Neural cell (in vitro differentiated cells): ENCODE measurements around the gene ZDHHC14. TPM values are rescaled to one million over a fixed set of nuclear protein-coding genes. Genes with fewer than 3 reads are reported as not detected.

Experiments
- H2AFZ ChIP-seq: fragments of 200-600, 300-800 bp; sonication (generic), shearing (Covaris generic); 2 replicates; pipeline ENCODE4 v1.6.0; 2014; ENCODE audit warnings: low read depth, mild to moderate bottlenecking, antibody characterized with exemption, low read length, moderate library complexity
- H3F3A ChIP-seq: fragments of 200-600 bp; shearing (Covaris generic); 2 replicates; pipeline ENCODE4 v1.6.1; 2016; ENCODE audit warnings: mild to moderate bottlenecking, moderate library complexity, mixed read lengths, antibody characterized with exemption, low read length; ENCODE audit not compliant: insufficient read depth, poor library complexity, severe bottlenecking
- H3K27ac ChIP-seq: fragments of 200-600, 300-800 bp; sonication (generic), shearing (Covaris generic); 2 replicates; pipeline ENCODE4 v1.5.1; 2014; ENCODE audit warnings: mild to moderate bottlenecking, low read length, moderate library complexity
- H3K27me3 ChIP-seq: fragments of 300-800, 200-600 bp; sonication (generic), shearing (Covaris generic); 2 replicates; pipeline ENCODE4 v1.6.0; 2014; ENCODE audit warnings: mild to moderate bottlenecking, low read depth, low read length, moderate library complexity; ENCODE audit not compliant: insufficient read depth
- H3K36me3 ChIP-seq: fragments of 300-800, 200-600 bp; sonication (generic), shearing (Covaris generic); 2 replicates; pipeline ENCODE4 v1.5.1; 2014; ENCODE audit warnings: mild to moderate bottlenecking, antibody characterized with exemption, low read length, moderate library complexity; ENCODE audit not compliant: insufficient read depth
- H3K4me2 ChIP-seq: fragments of 300-800, 200-600 bp; sonication (generic), shearing (Covaris generic); 2 replicates; pipeline ENCODE4 v1.6.0; 2014; ENCODE audit warnings: mild to moderate bottlenecking, low read length
- H3K4me3 ChIP-seq: fragments of 300-800, 200-600 bp; sonication (generic), shearing (Covaris generic); 2 replicates; pipeline ENCODE4 v1.5.1; 2014; ENCODE audit warnings: mild to moderate bottlenecking, low read length, moderate library complexity
- H3K79me2 ChIP-seq: fragments of 200-600 bp; shearing (Covaris generic); replicated peaks from 2 replicates; pipeline ENCODE4 v1.6.0; 2014; ENCODE audit warnings: mild to moderate bottlenecking, low read length, moderate library complexity; ENCODE audit not compliant: insufficient read depth
- H3K9ac ChIP-seq: fragments of 300-800, 200-600 bp; sonication (generic), shearing (Covaris generic); 2 replicates; pipeline ENCODE4 v1.6.1; 2016; ENCODE audit warnings: mild to moderate bottlenecking, low read length, mixed read lengths
- H3K9me2 ChIP-seq: fragments of 200-600 bp; shearing (Covaris generic); 2 replicates; pipeline ENCODE4 v1.6.1; 2016; ENCODE audit warnings: mild to moderate bottlenecking, low read length, mixed read lengths; ENCODE audit not compliant: insufficient read depth
- H3K9me3 ChIP-seq: fragments of 200-600, 300-800 bp; sonication (generic), shearing (Covaris generic); 2 replicates; pipeline ENCODE4 v1.6.1; 2016; ENCODE audit warnings: mild to moderate bottlenecking, mixed run types, low read length, moderate library complexity, mixed read lengths
- H4K20me1 ChIP-seq: fragments of 200-600 bp; shearing (Covaris generic); 2 replicates; pipeline ENCODE4 v1.6.1; 2016; ENCODE audit warnings: mild to moderate bottlenecking, mixed run types; ENCODE audit not compliant: insufficient read depth
- CTCF ChIP-seq: fragments of 450-650 bp; IDR thresholded peaks from 2 replicates; pipeline ENCODE4 v1.5.1; 2014; ENCODE audit warnings: antibody characterized with exemption, mild to moderate bottlenecking, moderate library complexity; ENCODE audit not compliant: poor library complexity, severe bottlenecking
- EP300 ChIP-seq: fragments of 450-650 bp; conservative IDR thresholded peaks from 2 replicates; pipeline ENCODE4 v1.6.1; 2014; ENCODE audit warnings: antibody characterized with exemption, mild to moderate bottlenecking, moderate library complexity; ENCODE audit not compliant: poor library complexity, severe bottlenecking
- EZH2 ChIP-seq: fragments of 200-600, 300-800 bp; shearing (Covaris generic), sonication (generic); IDR thresholded peaks from 2 replicates; pipeline ENCODE4 v1.6.1; 2014; ENCODE audit warnings: antibody characterized with exemption, low read length, borderline replicate concordance, mild to moderate bottlenecking; ENCODE audit not compliant: insufficient read depth, poor library complexity, severe bottlenecking
- MXI1 ChIP-seq: fragments of 450-650 bp; conservative IDR thresholded peaks from 2 replicates; pipeline ENCODE4 v1.6.1; 2014; ENCODE audit warnings: antibody characterized with exemption, mild to moderate bottlenecking; ENCODE audit not compliant: poor library complexity, severe bottlenecking
- POLR2AphosphoS5 ChIP-seq: IDR thresholded peaks from 2 replicates; pipeline ENCODE4 v1.6.1; 2012
- RAD21 ChIP-seq: fragments of 450-650 bp; conservative IDR thresholded peaks from 2 replicates; pipeline ENCODE4 v1.6.1; 2014; ENCODE audit warnings: antibody characterized with exemption, mild to moderate bottlenecking, moderate library complexity
- SMC3 ChIP-seq: fragments of 450-650 bp; conservative IDR thresholded peaks from 2 replicates; pipeline ENCODE4 v1.6.1; 2014; ENCODE audit warnings: antibody characterized with exemption, mild to moderate bottlenecking, moderate library complexity; ENCODE audit not compliant: poor library complexity
- TAF1 ChIP-seq: IDR thresholded peaks from 2 replicates; pipeline ENCODE4 v1.6.1; 2012; ENCODE audit warnings: low read depth
- polyA plus RNA-seq: library from polyadenylated mRNA; depleted of rRNA; stranded (reverse); fragments of >200 nt; gene quantifications from 2 replicates; pipeline ENCODE4 v1.2.3, GENCODE V29; 2014
- TF ChIP-seq, protein P1 (sequence below): IDR thresholded peaks from 2 replicates; pipeline ENCODE4 v1.6.1; 2012; ENCODE audit warnings: borderline replicate concordance

Gene ZDHHC14
- polyA plus RNA-seq, 1 donor from 2014 or later: 4.1 TPM

- Histone ChIP-seq H3K27ac (no peak overlapping the region), H3K4me3 (no peak overlapping the region)
- TF ChIP-seq, protein P1, sequence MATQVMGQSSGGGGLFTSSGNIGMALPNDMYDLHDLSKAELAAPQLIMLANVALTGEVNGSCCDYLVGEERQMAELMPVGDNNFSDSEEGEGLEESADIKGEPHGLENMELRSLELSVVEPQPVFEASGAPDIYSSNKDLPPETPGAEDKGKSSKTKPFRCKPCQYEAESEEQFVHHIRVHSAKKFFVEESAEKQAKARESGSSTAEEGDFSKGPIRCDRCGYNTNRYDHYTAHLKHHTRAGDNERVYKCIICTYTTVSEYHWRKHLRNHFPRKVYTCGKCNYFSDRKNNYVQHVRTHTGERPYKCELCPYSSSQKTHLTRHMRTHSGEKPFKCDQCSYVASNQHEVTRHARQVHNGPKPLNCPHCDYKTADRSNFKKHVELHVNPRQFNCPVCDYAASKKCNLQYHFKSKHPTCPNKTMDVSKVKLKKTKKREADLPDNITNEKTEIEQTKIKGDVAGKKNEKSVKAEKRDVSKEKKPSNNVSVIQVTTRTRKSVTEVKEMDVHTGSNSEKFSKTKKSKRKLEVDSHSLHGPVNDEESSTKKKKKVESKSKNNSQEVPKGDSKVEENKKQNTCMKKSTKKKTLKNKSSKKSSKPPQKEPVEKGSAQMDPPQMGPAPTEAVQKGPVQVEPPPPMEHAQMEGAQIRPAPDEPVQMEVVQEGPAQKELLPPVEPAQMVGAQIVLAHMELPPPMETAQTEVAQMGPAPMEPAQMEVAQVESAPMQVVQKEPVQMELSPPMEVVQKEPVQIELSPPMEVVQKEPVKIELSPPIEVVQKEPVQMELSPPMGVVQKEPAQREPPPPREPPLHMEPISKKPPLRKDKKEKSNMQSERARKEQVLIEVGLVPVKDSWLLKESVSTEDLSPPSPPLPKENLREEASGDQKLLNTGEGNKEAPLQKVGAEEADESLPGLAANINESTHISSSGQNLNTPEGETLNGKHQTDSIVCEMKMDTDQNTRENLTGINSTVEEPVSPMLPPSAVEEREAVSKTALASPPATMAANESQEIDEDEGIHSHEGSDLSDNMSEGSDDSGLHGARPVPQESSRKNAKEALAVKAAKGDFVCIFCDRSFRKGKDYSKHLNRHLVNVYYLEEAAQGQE: no peak
- TF ChIP-seq POLR2AphosphoS5: no peak
- TF ChIP-seq EP300: no peak
- TF ChIP-seq RAD21: no peak
- no peak for TF ChIP-seq EZH2
- no peak for TF ChIP-seq MXI1
- TF ChIP-seq CTCF: no peak
- no peak for TF ChIP-seq TAF1
- TF ChIP-seq SMC3: no peak
Observed at GRCh38 chr6:157668713-157669112, 287.7 kb downstream of the ZDHHC14 start.

GRCh38 chr6:157669323-157669722, 288.3 kb downstream of the ZDHHC14 start:
- H3K9me2 ChIP-seq: no peaks in the 10 kb centered on the region
- no peaks in the 10 kb centered on the region for H3K79me2 ChIP-seq
- H3K4me3 ChIP-seq: no peak overlapping the region
- H3K9me3 ChIP-seq: no peaks in the 10 kb centered on the region
- TF ChIP-seq, protein P1: no peak
- TF ChIP-seq MXI1: no peak
- TF ChIP-seq CTCF: no peak
- no peak for TF ChIP-seq POLR2AphosphoS5
- no peak for TF ChIP-seq RAD21
- no peak for TF ChIP-seq SMC3
- no peak for TF ChIP-seq EZH2
- TF ChIP-seq TAF1: no peak
- TF ChIP-seq EP300: no peak
- no peak overlapping the region for H2AFZ ChIP-seq
- no peaks in the 10 kb centered on the region for H3F3A ChIP-seq
- no peaks in the 10 kb centered on the region for H3K27me3 ChIP-seq
- no peaks in the 10 kb centered on the region for H4K20me1 ChIP-seq
- H3K36me3 ChIP-seq: no peaks in the 10 kb centered on the region
- no peak overlapping the region for H3K4me2 ChIP-seq
- H3K9ac ChIP-seq: no peak overlapping the region
- no peak overlapping the region for H3K27ac ChIP-seq

More at GRCh38 chr6:157668713-157669112, 287.7 kb downstream of the ZDHHC14 start:
- no peak overlapping the region for H3K4me2 ChIP-seq
- no peak overlapping the region for H3K9ac ChIP-seq
- H2AFZ ChIP-seq: no peak overlapping the region
- no peaks in the 10 kb centered on the region for H3K36me3 ChIP-seq
- H3K9me3 ChIP-seq: no peaks in the 10 kb centered on the region
- no peaks in the 10 kb centered on the region for H3K27me3 ChIP-seq
- no peaks in the 10 kb centered on the region for H4K20me1 ChIP-seq
- no peaks in the 10 kb centered on the region for H3K9me2 ChIP-seq
- no peaks in the 10 kb centered on the region for H3F3A ChIP-seq
- H3K79me2 ChIP-seq: no peaks in the 10 kb centered on the region
